Right cardiac atrium (tissue), 5 donors: ENCODE measurements around the gene RGS12. TPM values are rescaled to one million over a fixed set of nuclear protein-coding genes. Genes with fewer than 3 reads are reported as not detected.
A peak's percentile ranks its signal among the peaks of the same experiment; 100 is the strongest.

Experiments
- ATAC-seq, 2 donors: fragments of 200-7000 bp; cut with Tn5 transposase; one replicate each; pipeline versions ENCODE4 v1.8.0 to v1.9.1; 2020; ENCODE audit warnings: moderate library complexity in 2 of 2, mild to moderate bottlenecking in 1 of 2
- DNase-seq, 3 donors: peaks; one replicate each; pipeline ENCODE4 v3.0.0-alpha.2; 2020
- H3K27ac ChIP-seq: one replicate; pipeline ENCODE4 v1.5.1; 2013; ENCODE audit warnings: mild to moderate bottlenecking, low read length, control low read depth, moderate library complexity
- H3K27me3 ChIP-seq: one replicate; pipeline ENCODE4 v1.6.1; 2013; ENCODE audit not compliant: control insufficient read depth, insufficient read depth
- H3K4me1 ChIP-seq: one replicate; pipeline ENCODE4 v1.6.1; 2013; ENCODE audit warnings: low read length; ENCODE audit not compliant: control insufficient read depth, insufficient read depth
- H3K4me3 ChIP-seq: one replicate; pipeline ENCODE4 v1.5.1; 2013; ENCODE audit warnings: low read length, control low read depth
- H3K9me3 ChIP-seq: one replicate; pipeline ENCODE4 v1.6.1; 2013; ENCODE audit warnings: low read length; ENCODE audit not compliant: control insufficient read depth
- WGBS: extraction: QIAGEN DNeasy Blood & Tissue Kit; methylation state at CpG from one replicate; pipeline ENCODE4 v1.1.7; 2013; 5-methylcytosine and 5-hydroxymethylcytosine counted together
- intact Hi-C, 4 donors: fragments of 100-400 bp; cut with DNase I; formaldehyde crosslinking; loops; one replicate each; pipeline versions ENCODE4 v1.11.0 to v1.14.0; 2022 to 2023
- polyA plus RNA-seq: library from polyadenylated mRNA; stranded (reverse); fragments of 200-250 nt; gene quantifications from one replicate; pipeline ENCODE4 v1.2.3, GENCODE V29; 2013
- total RNA-seq, 4 donors: library from RNA; stranded (reverse); fragmentation: NEBNext Ultra II Directional; extraction: Animal tissue kit (Norgen Biotek cat#: 25700); gene quantifications; one replicate each; pipeline ENCODE4 v1.2.1, GENCODE V29; 2021
- donor health status: healthy with polysubstance abuse.
- donor health status: DM: no; HTN: yes; CAD: no.
- donor health status: DM: no; HTN: no; CAD: no.
- donor health status: DM: no; HTN: yes; CAD: no; lungs with severe emphysema.
- donor health status: DM: yes; HTN: yes; CAD: no.

The RGS12 gene
- total and polyA plus RNA-seq, 5 donors = 11.6 to 20.8 (median 15.1) TPM

- Histone ChIP-seq H3K27ac (no peak overlapping the region), H3K9me3 (no peaks in the 10 kb centered on the region), H3K4me3 (no peak overlapping the region), H3K27me3 (no peaks in the 10 kb centered on the region), H3K4me1 (no peaks in the 10 kb centered on the region)
- intact Hi-C loops = no loop called here
- DNase-seq = no peak
- WGBS = 95% methylated on average over 10 of the region's 10 CpGs
- ATAC-seq = no peak
Observed at GRCh38 chr4:3338976-3339531, 46.2 kb downstream of the RGS12 start.

DNA sequence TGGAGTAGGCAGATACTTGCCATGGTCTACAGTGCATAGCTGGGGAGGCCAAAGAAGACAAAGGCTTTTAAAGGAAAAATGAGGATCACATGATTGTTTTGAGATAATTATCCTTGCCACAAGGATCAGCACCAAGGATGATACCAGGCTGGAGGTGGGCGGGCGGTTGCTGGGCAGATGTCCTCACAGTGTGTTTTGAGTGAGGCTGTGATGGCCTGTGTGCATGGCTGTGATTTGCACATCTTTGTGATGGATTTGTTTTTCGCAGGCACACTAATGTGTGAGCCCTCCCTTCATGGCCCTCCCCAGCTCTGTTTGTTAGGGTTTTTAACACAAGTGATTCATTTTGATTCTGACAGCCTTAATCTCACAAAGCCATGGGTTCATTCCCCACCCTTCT is 46.8 kb downstream of the RGS12 start:
- no peak for DNase-seq
- Histone ChIP-seq H3K4me3 (no peak overlapping the region), H3K27ac (no peak overlapping the region), H3K9me3 (no peaks in the 10 kb centered on the region), H3K4me1 (no peaks in the 10 kb centered on the region), H3K27me3 (no peaks in the 10 kb centered on the region)
- intact Hi-C loops = no loop called here
- WGBS = 96% methylated on average over 3 of the region's 3 CpGs
- no peak for ATAC-seq

GRCh38 chr4:3340038-3340699 is 47.3 kb downstream of the RGS12 start:
- no peaks in the 10 kb centered on the region for H3K4me1 ChIP-seq
- intact Hi-C loops = no loop called here
- no peak overlapping the region for H3K27ac ChIP-seq
- DNase-seq = peak in 1 of 3 donors; percentile 52
- 94% methylated on average over 28 of the region's 28 CpGs for WGBS
- H3K4me3 ChIP-seq = no peak overlapping the region
- H3K27me3 ChIP-seq = no peaks in the 10 kb centered on the region
- H3K9me3 ChIP-seq = no peaks in the 10 kb centered on the region
- ATAC-seq = peak in 1 of 2 donors; percentile 14

DNA sequence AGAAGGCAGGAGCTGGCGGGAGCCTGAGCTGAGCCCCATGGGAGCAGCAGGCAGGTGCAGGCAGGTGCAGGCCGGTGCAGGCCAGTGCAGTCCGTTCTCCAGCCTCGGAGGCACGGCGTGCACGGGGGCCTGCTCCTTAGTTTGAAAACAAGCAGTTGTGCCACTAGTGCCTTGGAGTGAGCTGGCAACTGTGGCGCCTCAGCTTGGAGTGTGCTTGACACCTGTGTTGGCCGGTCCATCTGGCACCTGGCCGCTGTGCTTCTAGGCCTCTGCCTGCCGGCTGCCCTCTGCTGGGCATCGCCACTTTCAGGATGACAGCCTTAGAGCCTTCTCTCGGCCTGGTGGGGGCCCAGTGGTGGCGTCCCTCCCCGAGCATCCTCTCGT is 47.9 kb downstream of the RGS12 start:
- Histone ChIP-seq H3K27ac (no peak overlapping the region), H3K4me1 (no peaks in the 10 kb centered on the region), H3K27me3 (no peaks in the 10 kb centered on the region), H3K4me3 (no peak overlapping the region), H3K9me3 (no peaks in the 10 kb centered on the region)
- 90% methylated on average over 16 of the region's 16 CpGs for WGBS
- intact Hi-C loops = no loop called here
- DNase-seq (peak in 2 of 3 donors; percentile 75 to 79), ATAC-seq (peak; percentile 6 to 25)

GRCh38 chr4:3341760-3342159 is 48.9 kb downstream of the RGS12 start:
- no peaks in the 10 kb centered on the region for H3K27me3 ChIP-seq
- no peak overlapping the region for H3K27ac ChIP-seq
- H3K4me1 ChIP-seq = no peaks in the 10 kb centered on the region
- intact Hi-C loops = no loop called here
- DNase-seq (no peak), ATAC-seq (no peak)
- H3K4me3 ChIP-seq = no peak overlapping the region
- WGBS = 69% methylated on average over 7 of the region's 7 CpGs
- no peaks in the 10 kb centered on the region for H3K9me3 ChIP-seq

DNA sequence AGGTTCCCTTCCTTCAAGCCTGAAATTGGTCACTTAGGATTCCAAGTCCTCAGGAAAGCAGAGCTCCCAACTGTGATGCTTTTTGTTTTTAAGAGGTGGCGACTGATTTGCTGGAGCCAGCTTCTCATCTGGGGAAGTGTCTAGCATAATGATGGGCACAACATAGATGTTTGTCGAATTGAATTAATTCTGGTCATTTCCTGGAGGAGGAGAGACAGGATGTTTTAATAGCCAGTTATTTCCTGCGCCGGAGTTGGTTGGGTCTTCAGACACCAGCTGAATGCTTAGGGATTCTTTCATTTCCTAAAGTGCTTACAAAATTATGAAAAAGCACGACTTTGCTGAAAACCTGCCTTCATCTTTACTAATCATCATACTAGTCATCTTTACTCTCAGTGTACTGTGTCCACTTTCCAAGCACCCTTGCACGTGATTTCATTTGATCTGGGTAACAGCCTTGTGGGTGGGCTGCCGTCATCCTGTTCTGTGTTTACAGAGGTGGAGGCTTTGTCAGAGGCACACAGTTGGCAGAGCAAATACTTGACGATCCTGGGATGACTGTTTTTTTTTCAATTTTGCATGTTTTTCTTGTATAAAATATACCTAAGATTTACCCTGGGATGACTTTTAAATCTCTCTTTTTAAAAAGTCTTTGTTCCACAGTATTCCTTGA is 49.5 kb downstream of the RGS12 start:
- no peaks in the 10 kb centered on the region for H3K4me1 ChIP-seq
- no peak overlapping the region for H3K4me3 ChIP-seq
- DNase-seq (no peak), ATAC-seq (no peak)
- 44% methylated on average over 8 of the region's 8 CpGs for WGBS
- no peaks in the 10 kb centered on the region for H3K9me3 ChIP-seq
- H3K27ac ChIP-seq = no peak overlapping the region
- no peaks in the 10 kb centered on the region for H3K27me3 ChIP-seq
- intact Hi-C loops = no loop called here

Other genes starting within 250 kb of the RGS12 start
- gene HTT-AS, start 218.5 kb upstream of the RGS12 start, total RNA-seq = not detected
- gene HTT-AS, start 218.5 kb upstream of the RGS12 start, polyA plus RNA-seq = not detected
- 10 to 100 TPM; 19.9 to 25.2 (median 23.4) TPM for gene HTT, start 218.3 kb upstream of the RGS12 start, total RNA-seq
- gene HTT, start 218.3 kb upstream of the RGS12 start, polyA plus RNA-seq = 13.0 TPM
- gene MSANTD1, start 43.9 kb upstream of the RGS12 start, total RNA-seq = under 1 TPM; 0.23 to 0.40 (median 0.34) TPM
- 0.20 TPM for gene MSANTD1, start 43.9 kb upstream of the RGS12 start, polyA plus RNA-seq
- under 1 TPM in 3 of 4 donors, not detected in 1; 0.31 to 0.62 (median 0.31) TPM for gene HGFAC, start 148.9 kb downstream of the RGS12 start, total RNA-seq
- 0.14 TPM for gene HGFAC, start 148.9 kb downstream of the RGS12 start, polyA plus RNA-seq
- gene DOK7, start 170.3 kb downstream of the RGS12 start, total RNA-seq = 10 to 100 TPM; 28.9 to 40.0 (median 34.5) TPM
- 36.3 TPM for gene DOK7, start 170.3 kb downstream of the RGS12 start, polyA plus RNA-seq
- gene LRPAP1, start 239.4 kb downstream of the RGS12 start, total RNA-seq = 100 to 1,000 TPM; 297 to 325 (median 309) TPM
- 207 TPM for gene LRPAP1, start 239.4 kb downstream of the RGS12 start, polyA plus RNA-seq